SH-SY5Y (cell line): ENCODE data around the gene PAIP1.

Experiments used
- GATA2 ChIP-seq: IDR thresholded peaks from 2 replicates; pipeline ENCODE4 v1.6.1; 2011; ENCODE audit warnings: mild to moderate bottlenecking, low read depth, low read length
- GATA3 ChIP-seq: IDR thresholded peaks from 2 replicates; pipeline ENCODE4 v1.6.1; 2011; ENCODE audit warnings: low read depth, mild to moderate bottlenecking, low read length, moderate library complexity

GRCh38 chr5:43565043-43565442 is 8.2 kb upstream of the PAIP1 start:
- TF ChIP-seq GATA2 (no peak), GATA3 (no peak)
